Measurements from ENCODE around the gene DUSP12.

Gene DUSP12

GRCh38 chr1:161791904-161792655 is 42.5 kb downstream of the DUSP12 start:
- H3K27ac ChIP-seq (ENCODE audit: insufficient read depth in 1 of 2, low read depth in 1 of 2, low read length in 2 of 2, poor library complexity in 1 of 2, severe bottlenecking in 2 of 2) = no peak overlapping the region
- DNase-seq = no peak
- 91% methylated on average over 4 of the region's 5 CpGs for WGBS (ENCODE audit: insufficient coverage)
- ChIA-PET POLR2A (no interaction called here), CTCF (interaction anchor here (1.0 to 8.7 kb wide), 29 partner anchors 8 to 485 kb away, joined by 3 to 144 read pairs (median 5); partner anchors contain the start of gene OLFML2B)
- H3K4me1 ChIP-seq (ENCODE audit: control extremely low read depth in 1 of 4, control insufficient read depth in 4 of 4, insufficient read depth in 4 of 4, low read length in 3 of 4) = no peaks in the 10 kb centered on the region
- H3K4me3 ChIP-seq (ENCODE audit: control insufficient read depth in 1 of 7, extremely low read depth in 1 of 7, insufficient read depth in 4 of 7, low read depth in 2 of 7, low read length in 6 of 7) = no peak overlapping the region
- no peaks in the 10 kb centered on the region for H3K9me3 ChIP-seq (ENCODE audit: control extremely low read depth in 1 of 5, control insufficient read depth in 4 of 5, insufficient read depth in 2 of 5, low read depth in 1 of 5, low read length in 4 of 5)
- peaks cover 27 to 65% (median 36%) of the 10 kb centered on the region in 4 experiments for H3K36me3 ChIP-seq (ENCODE audit: control insufficient read depth in 4 of 4, insufficient read depth in 4 of 4, low read length in 3 of 4)
- H3K27me3 ChIP-seq (replicated peaks in 2 of 5; ENCODE audit: control insufficient read depth in 4 of 5, insufficient read depth in 5 of 5, low read length in 4 of 5) = no peaks in the 10 kb centered on the region

- no peak overlapping the region for H3K4me3 ChIP-seq (ENCODE audit: control insufficient read depth in 1 of 7, extremely low read depth in 1 of 7, insufficient read depth in 4 of 7, low read depth in 2 of 7, low read length in 6 of 7)
- 40% methylated on average over 1 of the region's 3 CpGs for WGBS (ENCODE audit: insufficient coverage)
- no peaks in the 10 kb centered on the region for H3K27me3 ChIP-seq (replicated peaks in 2 of 5; ENCODE audit: control insufficient read depth in 4 of 5, insufficient read depth in 5 of 5, low read length in 4 of 5)
- no peaks in the 10 kb centered on the region for H3K4me1 ChIP-seq (ENCODE audit: control extremely low read depth in 1 of 4, control insufficient read depth in 4 of 4, insufficient read depth in 4 of 4, low read length in 3 of 4)
- H3K27ac ChIP-seq (ENCODE audit: insufficient read depth in 1 of 2, low read depth in 1 of 2, low read length in 2 of 2, poor library complexity in 1 of 2, severe bottlenecking in 2 of 2) = no peak overlapping the region
- peaks cover 22 to 69% (median 37%) of the 10 kb centered on the region in 4 experiments for H3K36me3 ChIP-seq (ENCODE audit: control insufficient read depth in 4 of 4, insufficient read depth in 4 of 4, low read length in 3 of 4)
- CTCF ChIA-PET = interaction anchor here (1.0 to 8.7 kb wide), 29 partner anchors 9 to 484 kb away, joined by 3 to 144 read pairs (median 5); partner anchors contain the start of gene OLFML2B
- peak; percentile 54 to 75 (median 72) for DNase-seq
- POLR2A ChIA-PET = no interaction called here
- H3K9me3 ChIP-seq (ENCODE audit: control extremely low read depth in 1 of 5, control insufficient read depth in 4 of 5, insufficient read depth in 2 of 5, low read depth in 1 of 5, low read length in 4 of 5) = no peaks in the 10 kb centered on the region
These were observed 43.2 kb downstream of the DUSP12 start for GRCh38 chr1:161792740-161793139.

- CTCF ChIA-PET = interaction anchor here (1.1 kb wide), 1 partner anchor 238 kb away, joined by 3 read pairs; no protein-coding TSS in a partner anchor
- no peaks in the 10 kb centered on the region for H3K4me1 ChIP-seq (ENCODE audit: control extremely low read depth in 1 of 4, control insufficient read depth in 4 of 4, insufficient read depth in 4 of 4, low read length in 3 of 4)
- H3K36me3 ChIP-seq (ENCODE audit: control insufficient read depth in 4 of 4, insufficient read depth in 4 of 4, low read length in 3 of 4) = peaks cover 13 to 67% (median 42%) of the 10 kb centered on the region in 4 experiments
- WGBS (ENCODE audit: insufficient coverage) = no CpG with 5 or more reads among the region's 1 CpG
- no peak overlapping the region for H3K4me3 ChIP-seq (ENCODE audit: control insufficient read depth in 1 of 7, extremely low read depth in 1 of 7, insufficient read depth in 4 of 7, low read depth in 2 of 7, low read length in 6 of 7)
- no peak overlapping the region for H3K27ac ChIP-seq (ENCODE audit: insufficient read depth in 1 of 2, low read depth in 1 of 2, low read length in 2 of 2, poor library complexity in 1 of 2, severe bottlenecking in 2 of 2)
- DNase-seq = no peak
- POLR2A ChIA-PET = no interaction called here
- no peaks in the 10 kb centered on the region for H3K27me3 ChIP-seq (replicated peaks in 2 of 5; ENCODE audit: control insufficient read depth in 4 of 5, insufficient read depth in 5 of 5, low read length in 4 of 5)
- H3K9me3 ChIP-seq (ENCODE audit: control extremely low read depth in 1 of 5, control insufficient read depth in 4 of 5, insufficient read depth in 2 of 5, low read depth in 1 of 5, low read length in 4 of 5) = no peaks in the 10 kb centered on the region
These were observed 50.2 kb downstream of the DUSP12 start for GRCh38 chr1:161799792-161800191.

GRCh38 chr1:161801955-161802354 is 52.4 kb downstream of the DUSP12 start:
- peaks cover 14 to 54% (median 34%) of the 10 kb centered on the region in 4 experiments for H3K36me3 ChIP-seq (ENCODE audit: control insufficient read depth in 4 of 4, insufficient read depth in 4 of 4, low read length in 3 of 4)
- ChIA-PET POLR2A (no interaction called here), CTCF (interaction anchor here (2.2 to 2.6 kb wide), 2 partner anchors 10 to 235 kb away, joined by 10 to 16 read pairs; no protein-coding TSS in a partner anchor)
- no peak overlapping the region for H3K4me3 ChIP-seq (ENCODE audit: control insufficient read depth in 1 of 7, extremely low read depth in 1 of 7, insufficient read depth in 4 of 7, low read depth in 2 of 7, low read length in 6 of 7)
- H3K27ac ChIP-seq (ENCODE audit: insufficient read depth in 1 of 2, low read depth in 1 of 2, low read length in 2 of 2, poor library complexity in 1 of 2, severe bottlenecking in 2 of 2) = no peak overlapping the region
- WGBS (ENCODE audit: insufficient coverage) = 92% methylated on average over 4 of the region's 7 CpGs
- no peaks in the 10 kb centered on the region for H3K4me1 ChIP-seq (ENCODE audit: control extremely low read depth in 1 of 4, control insufficient read depth in 4 of 4, insufficient read depth in 4 of 4, low read length in 3 of 4)
- no peaks in the 10 kb centered on the region for H3K27me3 ChIP-seq (replicated peaks in 2 of 5; ENCODE audit: control insufficient read depth in 4 of 5, insufficient read depth in 5 of 5, low read length in 4 of 5)
- H3K9me3 ChIP-seq (ENCODE audit: control extremely low read depth in 1 of 5, control insufficient read depth in 4 of 5, insufficient read depth in 2 of 5, low read depth in 1 of 5, low read length in 4 of 5) = no peaks in the 10 kb centered on the region
- DNase-seq = no peak

GRCh38 chr1:161803181-161803580 is 53.6 kb downstream of the DUSP12 start:
- ChIA-PET POLR2A (interaction anchor here (0.6 kb wide), 1 partner anchor 57 kb away, joined by 4 read pairs; no protein-coding TSS in a partner anchor), CTCF (interaction anchor here (0.7 to 2.6 kb wide), 3 partner anchors 11 to 234 kb away, joined by 4 to 16 read pairs (median 10); no protein-coding TSS in a partner anchor)
- Histone ChIP-seq H3K27ac (ENCODE audit: insufficient read depth in 1 of 2, low read depth in 1 of 2, low read length in 2 of 2, poor library complexity in 1 of 2, severe bottlenecking in 2 of 2) (no peak overlapping the region), H3K4me1 (ENCODE audit: control extremely low read depth in 1 of 4, control insufficient read depth in 4 of 4, insufficient read depth in 4 of 4, low read length in 3 of 4) (peaks cover 0 to 2% (median 0%) of the 10 kb centered on the region in 4 experiments), H3K4me3 (ENCODE audit: control insufficient read depth in 1 of 7, extremely low read depth in 1 of 7, insufficient read depth in 4 of 7, low read depth in 2 of 7, low read length in 6 of 7) (no peak overlapping the region), H3K36me3 (ENCODE audit: control insufficient read depth in 4 of 4, insufficient read depth in 4 of 4, low read length in 3 of 4) (peaks cover 13 to 43% (median 30%) of the 10 kb centered on the region in 4 experiments), H3K9me3 (ENCODE audit: control extremely low read depth in 1 of 5, control insufficient read depth in 4 of 5, insufficient read depth in 2 of 5, low read depth in 1 of 5, low read length in 4 of 5) (no peaks in the 10 kb centered on the region), H3K27me3 (replicated peaks in 2 of 5; ENCODE audit: control insufficient read depth in 4 of 5, insufficient read depth in 5 of 5, low read length in 4 of 5) (no peaks in the 10 kb centered on the region)
- no peak for DNase-seq
- 92% methylated on average over 2 of the region's 2 CpGs for WGBS (ENCODE audit: insufficient coverage)

- no peaks in the 10 kb centered on the region for H3K27me3 ChIP-seq (replicated peaks in 2 of 5; ENCODE audit: control insufficient read depth in 4 of 5, insufficient read depth in 5 of 5, low read length in 4 of 5)
- no peak overlapping the region for H3K27ac ChIP-seq (ENCODE audit: insufficient read depth in 1 of 2, low read depth in 1 of 2, low read length in 2 of 2, poor library complexity in 1 of 2, severe bottlenecking in 2 of 2)
- ChIA-PET POLR2A (no interaction called here), CTCF (interaction anchor here (1.2 kb wide), 1 partner anchor 10 kb away, joined by 3 read pairs; no protein-coding TSS in a partner anchor)
- H3K36me3 ChIP-seq (ENCODE audit: control insufficient read depth in 4 of 4, insufficient read depth in 4 of 4, low read length in 3 of 4) = peaks cover 16 to 48% (median 26%) of the 10 kb centered on the region in 4 experiments
- DNase-seq = no peak
- WGBS (ENCODE audit: insufficient coverage) = 100% methylated on average over 2 of the region's 3 CpGs
- peaks cover 0 to 2% (median 0%) of the 10 kb centered on the region in 4 experiments for H3K4me1 ChIP-seq (ENCODE audit: control extremely low read depth in 1 of 4, control insufficient read depth in 4 of 4, insufficient read depth in 4 of 4, low read length in 3 of 4)
- H3K9me3 ChIP-seq (ENCODE audit: control extremely low read depth in 1 of 5, control insufficient read depth in 4 of 5, insufficient read depth in 2 of 5, low read depth in 1 of 5, low read length in 4 of 5) = peaks cover 2 to 10% (median 6%) of the 10 kb centered on the region in 5 experiments
- H3K4me3 ChIP-seq (ENCODE audit: control insufficient read depth in 1 of 7, extremely low read depth in 1 of 7, insufficient read depth in 4 of 7, low read depth in 2 of 7, low read length in 6 of 7) = no peak overlapping the region
These were observed 56.0 kb downstream of the DUSP12 start for GRCh38 chr1:161805399-161806197.
